K562 (cell line): ENCODE data around the gene ASS1. TPM values are rescaled to one million over a fixed set of nuclear protein-coding genes. Genes with fewer than 3 reads are reported as not detected.
A peak's percentile ranks its signal among the peaks of the same experiment; 100 is the strongest.

Experiments used
- ARID3B ChIP-seq: fragments of 250-450 bp; sonication (Bioruptor Pico); IDR thresholded peaks from 2 replicates; pipeline ENCODE4 v1.4.0; 2020; ENCODE audit warnings: borderline replicate concordance
- CHAMP1 ChIP-seq: fragments of 450-650 bp; IDR thresholded peaks from 2 replicates; pipeline ENCODE4 v1.6.1; 2016; ENCODE audit warnings: mild to moderate bottlenecking
- DACH1 ChIP-seq: fragments of 450-650 bp; IDR thresholded peaks from 2 replicates; pipeline ENCODE4 v1.6.1; 2018; ENCODE audit not compliant: partially characterized antibody
- E2F5 ChIP-seq: sonication (generic); formaldehyde crosslinking; IDR thresholded peaks from 2 replicates; pipeline ENCODE4 v1.8.0; 2022; ENCODE audit warnings: mild to moderate bottlenecking, missing genetic modification reagents
- ELF4 ChIP-seq: fragments of 450-650 bp; formaldehyde crosslinking; IDR thresholded peaks from 2 replicates; pipeline ENCODE4 v1.4.0; 2022; ENCODE audit warnings: missing genetic modification characterization
- ELK3 ChIP-seq: fragments of 450-650 bp; formaldehyde crosslinking; IDR thresholded peaks from 2 replicates; pipeline ENCODE4 v1.4.0; 2020; ENCODE audit warnings: mild to moderate bottlenecking
- HMBOX1 ChIP-seq: sonication (generic); IDR thresholded peaks from 2 replicates; pipeline ENCODE4 v1.6.1; 2016
- HMG20A ChIP-seq: fragments of 450-650 bp; formaldehyde crosslinking; conservative IDR thresholded peaks from 2 replicates; pipeline ENCODE4 v1.4.0; 2020; ENCODE audit warnings: mild to moderate bottlenecking, mixed read lengths
- MTF1 ChIP-seq: fragments of 250-450 bp; sonication (Bioruptor Pico); IDR thresholded peaks from 2 replicates; pipeline ENCODE4 v1.9.0; 2021; ENCODE audit warnings: moderate library complexity, mild to moderate bottlenecking, inconsistent platforms, borderline replicate concordance
- NFRKB ChIP-seq: fragments of 450-650 bp; IDR thresholded peaks from 2 replicates; pipeline ENCODE4 v1.6.1; 2016; ENCODE audit warnings: low read depth
- RNF2 ChIP-seq: sonication (generic); IDR thresholded peaks from 2 replicates; pipeline ENCODE4 v1.6.1; 2016
- RUNX1 ChIP-seq: sonication (generic); IDR thresholded peaks from 2 replicates; pipeline ENCODE4 v1.6.1; 2016; ENCODE audit warnings: antibody characterized with exemption, low read depth
- SIX5 ChIP-seq, 2 experiments: IDR thresholded peaks; 2 replicates each; pipeline ENCODE4 v1.6.1; 2011; ENCODE audit warnings: low read length in 2 of 2, borderline replicate concordance in 1 of 2, low read depth in 1 of 2, mild to moderate bottlenecking in 1 of 2, moderate library complexity in 1 of 2; ENCODE audit not compliant: insufficient read depth in 1 of 2
- SRF ChIP-seq, 2 experiments: fragments of 250-450, 450-650 bp in 1 of 2; sonication (Bioruptor Pico) in 1 of 2; sonication (generic) in 1 of 2; formaldehyde crosslinking; IDR thresholded peaks; 2 replicates each; pipeline versions ENCODE4 v1.5.0 to v1.5.1; 2020 to 2022; ENCODE audit warnings: mild to moderate bottlenecking in 1 of 2, missing genetic modification reagents in 1 of 2
- TAL1 ChIP-seq: fragments of 450-650 bp; IDR thresholded peaks from 2 replicates; pipeline ENCODE4 v1.6.1; 2016; ENCODE audit warnings: mild to moderate bottlenecking
- ZNF280A ChIP-seq: fragments of 450-650 bp; IDR thresholded peaks from 2 replicates; pipeline ENCODE4 v1.6.1; 2018; ENCODE audit warnings: mild to moderate bottlenecking, low read depth; ENCODE audit not compliant: partially characterized antibody
- ZNF584 ChIP-seq: fragments of 200-800 bp; sonication (Bioruptor generic); IDR thresholded peaks from 2 replicates; pipeline ENCODE4 v1.6.1; 2016; ENCODE audit warnings: low read depth, mild to moderate bottlenecking, missing genetic modification characterization, missing compliant biosample characterization
- ZNF77 ChIP-seq: fragments of 250-450 bp; sonication (Bioruptor Pico); IDR thresholded peaks from 2 replicates; pipeline ENCODE4 v1.5.0; 2020
- polyA plus RNA-seq, 8 experiments: library from polyadenylated mRNA; depleted of rRNA in 4 of 8; stranded (reverse) in 5 of 8; unstranded in 3 of 8; fragments of >200 nt; fragmentation: Nextera tagmentation in 2 of 8; fragmentation: Illumina TruSeq in 1 of 8; extraction: Ambion mirVana in 2 of 8; extraction: Trizol in 1 of 8; gene quantifications; 2 replicates each; pipeline versions ENCODE4 v1.2.1 to v1.2.3, GENCODE V29; 2011 to 2014; ENCODE audit warnings: inconsistent platforms in 1 of 8, missing spikeins in 1 of 8
- total RNA-seq, 7 experiments: library from RNA; depleted of rRNA in 6 of 7; stranded (reverse); fragments of >200 nt in 6 of 7; fragmentation: Illumina TruSeq in 2 of 7; extraction: Trizol in 2 of 7; gene quantifications; 2 replicates each; pipeline versions ENCODE4 v1.2.1 to v1.2.3, GENCODE V29; 2011 to 2021; ENCODE audit warnings: low replicate concordance in 1 of 7

ASS1 gene
- total and polyA plus RNA-seq, 9 of the 15 experiments (the other 6 are each of a cell fraction or from before 2014, with no cell fraction given): 1.5 to 5.7 (median 3.7) TPM

- TF ChIP-seq SRF (CRISPR knock-in tag; IDR thresholded peaks at IDR 0.05) (peak in 1 of 2 experiments; percentile 94; a peak in 2 of 4 replicates), NFRKB (peak; percentile 44), HMBOX1 (no peak), ARID3B (no peak), CHAMP1 (peak; percentile 84), ZNF280A (no peak), TAL1 (peak; percentile 97), ELK3 (CRISPR knock-in tag) (no peak), RUNX1 (peak; percentile 81; the same call in 1 of the 2 replicates), SIX5 (IDR thresholded peaks at IDR 0.05; ENCODE audit: borderline replicate concordance in 1 of 2, insufficient read depth in 1 of 2, low read depth in 1 of 2, low read length in 2 of 2) (no peak), E2F5 (CRISPR knock-in tag) (no peak), DACH1 (peak; percentile 40), HMG20A (CRISPR knock-in tag) (no peak), MTF1 (no peak), ZNF584 (CRISPR knock-in tag) (peak; percentile 94), RNF2 (peak; percentile 91), ELF4 (CRISPR knock-in tag) (peak; percentile 60; the same call in 1 of the 2 replicates), ZNF77 (no peak)
These were observed 92.7 kb downstream of the ASS1 start (continued) for GRCh38 chr9:130537346-130538050.
